Astrocyte of the spinal cord (primary cell): ENCODE results near the gene PODXL2.

Experiments
- DNase-seq: peaks from one replicate; pipeline ENCODE4 v3.0.0; 2011; ENCODE audit warnings: low read depth, low spot score
- H3K4me3 ChIP-seq: 2 replicates; pipeline ENCODE4 v1.5.1; 2011; ENCODE audit warnings: low read depth, mild to moderate bottlenecking, low read length, moderate library complexity
- CTCF ChIP-seq: IDR thresholded peaks from 2 replicates; pipeline ENCODE4 v1.5.1; 2012; ENCODE audit warnings: low read depth, mild to moderate bottlenecking, low read length, inconsistent platforms
- in situ Hi-C: cut with HindIII; loops from 2 replicates; pipeline ENCODE4 v1.10.0; 2017; ENCODE audit warnings: low sequenced_read_pairs

Gene PODXL2

GRCh38 chr3:127628788-127629466 is at the start of gene PODXL2:
PODXL2 (plus strand) TSS chr3:127629185; CDS start chr3:127629220, 35 bp downstream.
- DNase-seq: peak; percentile 40
- in situ Hi-C loops: no loop called here
- TF ChIP-seq CTCF: no peak
- peak within 1 kb of the TSS; percentile 14 for H3K4me3 ChIP-seq

- in situ Hi-C loops: no loop called here
- DNase-seq: no peak
- TF ChIP-seq CTCF: no peak
- no peak overlapping the region for H3K4me3 ChIP-seq
Measured at GRCh38 chr3:127580327-127581060, 48.5 kb upstream of the PODXL2 start.

- TF ChIP-seq CTCF: no peak
- in situ Hi-C loops: no loop called here
Measured at GRCh38 chr3:127584734-127585133, 44.3 kb upstream of the PODXL2 start.

GRCh38 chr3:127585163-127585812 is 43.7 kb upstream of the PODXL2 start:
- TF ChIP-seq CTCF: no peak
- in situ Hi-C loops: no loop called here
- DNase-seq: no peak
- no peak overlapping the region for H3K4me3 ChIP-seq

More at GRCh38 chr3:127584734-127585133, 44.3 kb upstream of the PODXL2 start:
- H3K4me3 ChIP-seq: no peak overlapping the region
- no peak for DNase-seq

- no peak overlapping the region for H3K4me3 ChIP-seq
- in situ Hi-C loops: no loop called here
- no peak for DNase-seq
- TF ChIP-seq CTCF: no peak
Measured at GRCh38 chr3:127585813-127586413, 43.1 kb upstream of the PODXL2 start.

GRCh38 chr3:127587876-127588275 is 41.1 kb upstream of the PODXL2 start:
- no peak for TF ChIP-seq CTCF
- no peak for DNase-seq
- in situ Hi-C loops: no loop called here
- H3K4me3 ChIP-seq: no peak overlapping the region
